CD4-positive, alpha-beta T cell treated with Interleukin-6 for 4 hours (primary cell): ENCODE data around the gene MAP4.
"Not testable (repeated sequence)": the region's sequence is repeated elsewhere in the genome, so short reads cannot be mapped to it uniquely, and the experiment has no call there.

Experiments used
- DNase-seq: peaks from one replicate; pipeline ENCODE4 v3.0.0-alpha.2; 2020; ENCODE audit warnings: mixed read lengths

MAP4 gene

GRCh38 chr3:48016301-48016973, at the start of gene MAP4:
MAP4 (minus strand) TSS chr3:48016416; CDS start chr3:47998860, 17,556 bp downstream.
- DNase-seq = peak; percentile 10

- DNase-seq = no peak
Measured at GRCh38 chr3:48065035-48065434, 48.8 kb upstream of the MAP4 start.

- no peak for DNase-seq
Measured at GRCh38 chr3:48064292-48064829, 48.1 kb upstream of the MAP4 start.

GRCh38 chr3:48061586-48061985, 45.4 kb upstream of the MAP4 start:
- not testable (repeated sequence) for DNase-seq

GRCh38 chr3:48058091-48058490, 41.9 kb upstream of the MAP4 start:
- no peak for DNase-seq

GRCh38 chr3:48057521-48057920, 41.3 kb upstream of the MAP4 start:
- DNase-seq = no peak

GRCh38 chr3:48047841-48048464, 31.7 kb upstream of the MAP4 start:
- no peak for DNase-seq

GRCh38 chr3:48042071-48042760, 26.0 kb upstream of the MAP4 start:
- no peak for DNase-seq

GRCh38 chr3:48039487-48040190, 23.4 kb upstream of the MAP4 start:
- no peak for DNase-seq

- no peak for DNase-seq
Measured at GRCh38 chr3:48038971-48039481, 22.8 kb upstream of the MAP4 start.

GRCh38 chr3:48034000-48034516, 17.8 kb upstream of the MAP4 start:
- no peak for DNase-seq

GRCh38 chr3:48030188-48030587, 14.0 kb upstream of the MAP4 start:
- no peak for DNase-seq

GRCh38 chr3:48026951-48027908, 11.0 kb upstream of the MAP4 start:
- DNase-seq = no peak

- DNase-seq = no peak
Measured at GRCh38 chr3:48026098-48026497, 9.9 kb upstream of the MAP4 start.

- no peak for DNase-seq
Measured at GRCh38 chr3:48024401-48024800, 8.2 kb upstream of the MAP4 start.

- no peak for DNase-seq
Measured at GRCh38 chr3:48023377-48023776, 7.2 kb upstream of the MAP4 start.

GRCh38 chr3:48022178-48022577, 6.0 kb upstream of the MAP4 start:
- no peak for DNase-seq

GRCh38 chr3:48018841-48019240, 2.6 kb upstream of the MAP4 start:
- no peak for DNase-seq

GRCh38 chr3:48015431-48016180, 610 bp downstream of the MAP4 start:
- DNase-seq = no peak

- no peak for DNase-seq
Measured at GRCh38 chr3:48014358-48014757, 1.9 kb downstream of the MAP4 start.
